ENCODE measurements around the gene TMEM53.

The TMEM53 gene

DNA sequence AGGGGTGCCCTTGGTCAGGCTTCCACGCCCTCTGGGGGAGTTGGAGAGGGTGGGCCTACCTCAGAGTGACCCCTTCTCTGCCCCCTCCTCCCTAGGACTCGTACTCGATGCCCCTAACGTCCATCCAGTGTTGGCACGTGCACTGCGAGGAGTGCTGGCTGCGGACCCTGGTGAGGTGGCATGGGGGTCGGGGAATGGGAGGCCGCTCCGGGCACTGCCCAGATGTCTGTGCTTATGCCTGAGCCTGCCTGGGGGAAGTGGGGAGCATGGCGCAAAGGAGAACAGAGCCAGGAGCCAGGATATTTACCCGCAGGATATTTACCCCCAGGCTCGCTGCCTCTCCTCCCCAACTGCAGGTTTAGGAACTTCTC lies 24.5 kb downstream of the TMEM53 start:
- no peak for DNase-seq (ENCODE audit: low read depth)
- no peak overlapping the region for H3K4me3 ChIP-seq (replicated peaks; ENCODE audit: low read depth, low read length)
- TF ChIP-seq, protein P1, sequence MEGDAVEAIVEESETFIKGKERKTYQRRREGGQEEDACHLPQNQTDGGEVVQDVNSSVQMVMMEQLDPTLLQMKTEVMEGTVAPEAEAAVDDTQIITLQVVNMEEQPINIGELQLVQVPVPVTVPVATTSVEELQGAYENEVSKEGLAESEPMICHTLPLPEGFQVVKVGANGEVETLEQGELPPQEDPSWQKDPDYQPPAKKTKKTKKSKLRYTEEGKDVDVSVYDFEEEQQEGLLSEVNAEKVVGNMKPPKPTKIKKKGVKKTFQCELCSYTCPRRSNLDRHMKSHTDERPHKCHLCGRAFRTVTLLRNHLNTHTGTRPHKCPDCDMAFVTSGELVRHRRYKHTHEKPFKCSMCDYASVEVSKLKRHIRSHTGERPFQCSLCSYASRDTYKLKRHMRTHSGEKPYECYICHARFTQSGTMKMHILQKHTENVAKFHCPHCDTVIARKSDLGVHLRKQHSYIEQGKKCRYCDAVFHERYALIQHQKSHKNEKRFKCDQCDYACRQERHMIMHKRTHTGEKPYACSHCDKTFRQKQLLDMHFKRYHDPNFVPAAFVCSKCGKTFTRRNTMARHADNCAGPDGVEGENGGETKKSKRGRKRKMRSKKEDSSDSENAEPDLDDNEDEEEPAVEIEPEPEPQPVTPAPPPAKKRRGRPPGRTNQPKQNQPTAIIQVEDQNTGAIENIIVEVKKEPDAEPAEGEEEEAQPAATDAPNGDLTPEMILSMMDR (IDR thresholded peaks at IDR 0.05; ENCODE audit: low read length, missing control alignments) = no peak

DNA sequence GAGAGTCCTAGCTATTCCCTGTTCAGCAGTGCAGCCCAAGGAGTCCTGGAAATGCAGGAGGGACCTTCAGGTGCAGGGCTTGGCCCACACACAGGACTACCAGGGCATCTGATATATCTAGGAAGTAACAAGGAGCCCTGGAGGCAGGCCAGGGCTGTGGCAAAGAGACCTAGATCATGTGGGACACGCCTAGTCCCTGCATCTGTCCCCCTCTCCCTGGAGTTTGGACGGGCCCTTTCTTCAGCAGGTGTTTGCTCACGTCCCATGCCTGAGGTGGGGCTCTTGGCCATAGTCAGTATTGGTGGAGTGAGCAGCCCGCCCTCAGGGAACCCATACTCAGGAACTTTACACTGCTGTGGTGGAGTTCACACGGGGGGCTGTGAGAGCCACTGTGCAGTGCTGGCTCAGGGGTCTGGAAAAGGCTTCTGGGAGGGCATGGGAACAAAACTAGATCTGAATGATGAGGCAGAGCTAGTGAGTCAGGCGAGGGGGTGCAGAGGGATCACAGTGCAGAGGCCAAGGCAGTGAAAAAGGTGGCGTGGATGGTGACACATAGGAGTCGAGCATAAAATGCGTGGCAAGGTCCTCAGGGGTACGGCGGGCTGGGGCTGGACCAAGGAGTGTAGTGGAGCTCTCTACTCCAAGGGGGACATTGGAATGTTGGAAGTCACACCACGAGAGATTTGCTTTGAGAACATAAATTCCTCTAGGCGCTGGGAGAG lies 25.6 kb downstream of the TMEM53 start:
- no peak for DNase-seq (ENCODE audit: low read depth)
- TF ChIP-seq, protein P1 (IDR thresholded peaks at IDR 0.05; ENCODE audit: low read length, missing control alignments) = no peak
- no peak overlapping the region for H3K4me3 ChIP-seq (replicated peaks; ENCODE audit: low read depth, low read length)

- DNase-seq (ENCODE audit: low read depth) = no peak
- TF ChIP-seq, protein P1 (IDR thresholded peaks at IDR 0.05; ENCODE audit: low read length, missing control alignments) = no peak
- H3K4me3 ChIP-seq (replicated peaks; ENCODE audit: low read depth, low read length) = no peak overlapping the region
Measured at GRCh38 chr1:44647896-44648295, 26.4 kb downstream of the TMEM53 start.

DNA sequence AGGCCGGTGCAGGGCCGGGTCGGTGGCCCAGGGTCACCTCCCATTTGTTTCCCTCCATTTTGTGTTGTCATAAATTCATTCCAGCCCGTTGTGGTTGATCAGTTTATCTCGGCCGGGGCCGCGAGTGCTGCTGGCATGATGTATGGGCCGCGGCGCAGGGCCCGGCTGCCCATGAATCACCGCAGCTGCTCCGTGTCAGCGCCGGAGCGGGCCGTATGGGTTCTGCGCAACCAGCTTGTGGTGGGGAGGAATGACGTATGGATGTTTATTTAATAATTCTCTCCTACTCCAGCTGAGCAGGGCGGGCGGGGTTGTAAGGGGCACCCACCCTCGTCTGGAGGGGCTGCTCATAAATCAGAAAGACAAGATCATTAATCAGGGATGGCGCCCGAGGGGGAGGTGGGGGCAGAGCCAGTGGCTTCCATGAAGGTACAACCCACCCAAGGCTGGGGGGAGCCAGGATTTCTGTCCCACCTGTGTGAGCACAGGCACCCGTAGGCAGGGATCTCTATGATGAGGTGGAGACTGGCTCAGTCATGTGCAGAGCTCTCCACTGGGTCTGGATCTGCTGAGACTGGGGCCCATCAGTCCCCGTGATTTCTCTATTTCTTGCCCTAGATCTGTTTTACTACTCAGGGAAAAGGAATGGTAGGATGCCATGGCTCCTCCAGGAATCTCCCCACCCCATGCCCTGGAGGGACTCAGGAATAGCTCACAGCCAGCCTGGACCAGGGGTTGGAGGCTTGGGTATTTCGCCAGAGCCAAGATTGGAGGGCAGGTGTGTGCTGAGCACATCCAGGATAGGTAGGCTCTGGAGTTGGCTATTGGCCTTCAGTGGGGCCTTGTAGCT lies 27.8 kb downstream of the TMEM53 start:
- peak; percentile 46 for DNase-seq (ENCODE audit: low read depth)
- TF ChIP-seq, protein P1 (IDR thresholded peaks at IDR 0.05; ENCODE audit: low read length, missing control alignments) = no peak
- H3K4me3 ChIP-seq (replicated peaks; ENCODE audit: low read depth, low read length) = no peak overlapping the region

DNA sequence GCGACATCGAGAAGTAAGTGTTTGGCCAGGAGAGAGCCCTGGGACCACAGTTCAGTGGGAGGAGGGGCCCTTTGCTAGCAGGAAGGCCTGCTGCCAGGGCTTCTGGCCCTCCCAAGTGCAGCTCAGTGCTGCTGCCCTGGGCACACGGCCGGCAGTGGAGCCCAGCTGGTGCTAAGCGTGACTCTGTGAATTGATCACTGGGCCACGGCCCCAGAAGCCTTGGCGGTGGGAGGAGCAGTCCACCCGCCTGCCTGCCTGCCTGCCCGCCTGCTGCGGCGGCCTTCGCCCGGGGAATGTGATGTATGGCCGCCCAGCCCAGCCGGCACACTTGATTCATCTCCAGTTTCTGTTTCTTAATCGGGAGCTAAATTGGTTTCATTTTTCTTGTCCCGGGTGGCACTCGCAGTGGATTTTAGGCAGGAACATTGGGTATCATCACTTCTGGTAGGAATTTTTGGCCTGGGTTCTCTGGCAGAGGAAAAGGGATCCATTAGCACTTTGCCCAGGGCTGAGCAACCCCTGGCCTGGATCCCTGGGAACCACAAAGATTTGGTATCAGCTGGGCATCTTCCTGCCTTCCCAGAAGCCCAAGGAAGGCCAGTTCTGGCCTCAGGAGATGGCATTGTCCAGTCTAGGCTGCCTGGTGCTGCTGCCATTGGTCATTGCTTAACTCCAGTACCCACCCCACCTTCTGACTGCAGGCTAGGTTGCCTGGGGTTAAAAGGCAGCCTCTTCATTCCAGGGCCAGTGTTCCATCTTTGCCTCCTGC lies 28.6 kb downstream of the TMEM53 start:
- TF ChIP-seq, protein P1 (IDR thresholded peaks at IDR 0.05; ENCODE audit: low read length, missing control alignments) = no peak
- H3K4me3 ChIP-seq (replicated peaks; ENCODE audit: low read depth, low read length) = no peak overlapping the region
- DNase-seq (ENCODE audit: low read depth) = no peak

DNA sequence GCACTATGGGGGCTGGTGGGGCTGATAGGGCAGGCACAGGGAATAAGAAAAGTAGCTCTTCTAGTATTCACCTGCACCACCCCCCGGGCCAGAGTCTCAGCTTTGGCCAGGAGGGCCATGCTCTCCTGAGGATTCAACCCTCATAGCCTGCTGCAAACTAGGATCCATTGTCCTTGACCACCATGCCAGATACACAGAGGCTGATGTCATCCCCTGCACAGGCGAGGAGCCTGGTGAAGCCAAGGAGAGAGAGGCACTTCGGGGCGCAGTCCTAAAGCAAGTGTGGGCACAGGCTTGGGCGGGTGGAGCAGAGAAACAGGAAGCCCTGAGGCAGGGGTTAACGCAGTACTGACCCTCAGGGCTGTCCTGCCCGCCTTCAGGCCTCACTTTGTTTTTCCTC lies 29.5 kb downstream of the TMEM53 start:
- no peak overlapping the region for H3K4me3 ChIP-seq (replicated peaks; ENCODE audit: low read depth, low read length)
- DNase-seq (ENCODE audit: low read depth) = no peak
- TF ChIP-seq, protein P1 (IDR thresholded peaks at IDR 0.05; ENCODE audit: low read length, missing control alignments) = no peak

Measured in fibroblast of pulmonary artery (primary cell).